Measurements from ENCODE around the gene CYFIP1. TPM values are rescaled to one million over a fixed set of nuclear protein-coding genes. Genes with fewer than 3 reads are reported as not detected.

The CYFIP1 gene
- total and polyA plus RNA-seq, 10 of the 15 experiments (the other 5 are each of a cell fraction or from before 2014, with no cell fraction given): 3.5 to 46.2 (median 28.3) TPM

DNA sequence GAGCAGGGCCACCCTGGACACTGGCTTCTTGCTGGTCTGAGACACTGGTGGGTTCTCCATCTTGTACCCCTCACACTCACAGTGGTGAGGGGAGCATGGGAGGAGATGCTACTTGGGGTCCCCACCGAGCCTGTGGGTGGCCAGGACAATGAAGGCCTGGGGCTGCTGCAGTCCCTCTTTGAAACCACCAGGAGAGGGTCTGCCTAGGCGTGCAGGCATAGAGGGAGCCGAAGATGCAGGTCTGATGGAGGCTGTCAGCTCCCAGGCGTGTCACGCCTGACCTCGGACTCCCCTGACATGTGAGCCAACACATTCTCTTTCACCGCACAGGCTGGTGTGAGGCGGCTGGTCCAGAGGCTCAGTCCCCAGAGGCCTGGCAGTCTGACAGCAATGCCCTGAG, 102.6 kb downstream of the CYFIP1 start (continued):
- TF ChIP-seq, protein P1, sequence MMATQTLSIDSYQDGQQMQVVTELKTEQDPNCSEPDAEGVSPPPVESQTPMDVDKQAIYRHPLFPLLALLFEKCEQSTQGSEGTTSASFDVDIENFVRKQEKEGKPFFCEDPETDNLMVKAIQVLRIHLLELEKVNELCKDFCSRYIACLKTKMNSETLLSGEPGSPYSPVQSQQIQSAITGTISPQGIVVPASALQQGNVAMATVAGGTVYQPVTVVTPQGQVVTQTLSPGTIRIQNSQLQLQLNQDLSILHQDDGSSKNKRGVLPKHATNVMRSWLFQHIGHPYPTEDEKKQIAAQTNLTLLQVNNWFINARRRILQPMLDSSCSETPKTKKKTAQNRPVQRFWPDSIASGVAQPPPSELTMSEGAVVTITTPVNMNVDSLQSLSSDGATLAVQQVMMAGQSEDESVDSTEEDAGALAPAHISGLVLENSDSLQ (IDR thresholded peaks at IDR 0.05): no peak
- TF ChIP-seq ZBTB4 (CRISPR knock-in tag; IDR thresholded peaks at IDR 0.05): no peak
- no peak for TF ChIP-seq EZH2 (IDR thresholded peaks at IDR 0.05; ENCODE audit: borderline replicate concordance, control insufficient read depth, low read depth, low read length)
- no peak for TF ChIP-seq BCLAF1 (IDR thresholded peaks at IDR 0.05)
- TF ChIP-seq ASH2L (IDR thresholded peaks at IDR 0.05; ENCODE audit: borderline replicate concordance, low read depth): no peak
- no peak for TF ChIP-seq ZNF24 (IDR thresholded peaks at IDR 0.05)

Measured in GM12878 (cell line).